Spleen (tissue), 11 donors: Measurements from ENCODE around the gene HSPA9. TPM values are rescaled to one million over a fixed set of nuclear protein-coding genes. Genes with fewer than 3 reads are reported as not detected.

Experiments
- DNase-seq: peaks from one replicate; pipeline ENCODE4 v3.0.0-alpha.2; 2020
- H3K27ac ChIP-seq, 8 donors: fragments of 200-600 bp; sonication (generic) in 7 of 8; 1 replicate in 4 of 8; 2 replicates in 4 of 8; pipeline versions ENCODE4 v1.5.0 to v1.8.0; 2016 to 2021; ENCODE audit warnings: inconsistent platforms in 4 of 8, mild to moderate bottlenecking in 4 of 8, moderate library complexity in 1 of 8
- H3K27me3 ChIP-seq, 7 donors: fragments of 200-600 bp; sonication (generic) in 6 of 7; replicated peaks in 1 of 7; 1 replicate in 4 of 7; 2 replicates in 3 of 7; pipeline versions ENCODE4 v1.5.0 to v1.8.0; 2016 to 2021; ENCODE audit warnings: inconsistent platforms in 3 of 7, mild to moderate bottlenecking in 1 of 7
- H3K36me3 ChIP-seq, 6 donors: fragments of 200-600 bp; sonication (generic) in 5 of 6; 1 replicate in 4 of 6; 2 replicates in 2 of 6; pipeline versions ENCODE4 v1.5.0 to v1.8.0; 2016 to 2021; ENCODE audit warnings: inconsistent platforms in 2 of 6
- H3K4me1 ChIP-seq, 6 donors: fragments of 200-600 bp; sonication (generic) in 5 of 6; 1 replicate in 3 of 6; 2 replicates in 3 of 6; pipeline versions ENCODE4 v1.5.0 to v1.8.0; 2016 to 2021; ENCODE audit warnings: inconsistent platforms in 3 of 6
- H3K4me3 ChIP-seq, 8 donors: fragments of 200-600 bp; sonication (generic) in 7 of 8; 1 replicate in 4 of 8; 2 replicates in 4 of 8; pipeline versions ENCODE4 v1.5.0 to v1.8.0; 2016 to 2021; ENCODE audit warnings: inconsistent platforms in 4 of 8, mild to moderate bottlenecking in 4 of 8, moderate library complexity in 2 of 8
- H3K9me3 ChIP-seq, 8 donors: fragments of 200-600 bp; sonication (generic) in 7 of 8; 1 replicate in 4 of 8; 2 replicates in 4 of 8; pipeline versions ENCODE4 v1.5.0 to v1.8.0; 2016 to 2021; ENCODE audit warnings: inconsistent platforms in 4 of 8
- POLR2A ChIP-seq, 3 donors: fragments of 450-650 bp; IDR thresholded peaks; one replicate each; pipeline ENCODE4 v1.5.1; 2017; ENCODE audit warnings: antibody characterized with exemption in 3 of 3, mild to moderate bottlenecking in 1 of 3
- POLR2AphosphoS5 ChIP-seq, 3 donors: sonication (generic); formaldehyde crosslinking; IDR thresholded peaks; one replicate each; pipeline ENCODE4 v1.5.1; 2017; ENCODE audit warnings: antibody characterized with exemption in 3 of 3
- WGBS, 5 donors: extraction: QIAGEN DNeasy Blood & Tissue Kit in 3 of 5; methylation state at CpG; one replicate each; pipeline versions ENCODE4 v1.1.5 to v1.1.7; 2013 to 2018; 5-methylcytosine and 5-hydroxymethylcytosine counted together
- intact Hi-C: fragments of 100-400 bp; cut with DNase I; formaldehyde crosslinking; loops from one replicate; pipeline ENCODE4 v1.15.0; 2023; ENCODE audit warnings: low total_unique reads
- polyA plus RNA-seq, 3 donors: library from polyadenylated mRNA; stranded (reverse); fragments of 200-250 nt; gene quantifications; one replicate each; pipeline ENCODE4 v1.2.1, GENCODE V29; 2013
- small RNA-seq, 4 donors: library from RNA; depleted of rRNA; stranded (forward); fragments of <200 nt; gene quantifications; one replicate each; pipeline ENCODE3, GENCODE V24; 2016
- total RNA-seq, 7 donors: library from RNA; depleted of rRNA in 3 of 7; stranded (reverse); fragments of >200 nt in 3 of 7; fragmentation: NEBNext Ultra II Directional in 4 of 7; extraction: Animal tissue kit (Norgen Biotek cat#: 25700) in 4 of 7; gene quantifications; one replicate each; pipeline versions ENCODE4 v1.1.0 to v1.2.1, GENCODE V29; 2016 to 2021
- TF ChIP-seq, protein P1 (sequence below), 11 experiments: fragments of 200-600 bp in 7 of 11; fragments of 450-650 bp in 4 of 11; sonication (generic) in 4 of 11; IDR thresholded peaks in 8 of 11; conservative IDR thresholded peaks in 3 of 11; 1 replicate in 7 of 11; 2 replicates in 4 of 11; pipeline versions ENCODE4 v1.4.0 to v1.8.0; 2016 to 2021; ENCODE audit warnings: antibody characterized with exemption in 11 of 11, inconsistent platforms in 4 of 11, mild to moderate bottlenecking in 1 of 11
- donor health status: healthy with polysubstance abuse.
- donor health status: DM: no; HTN: no; CAD: no; lungs with moderate emphysema.
- donor health status: DM: no; HTN: no; CAD: no.
- donor health status: Bipolar disorder and iron deficiency.
- donor health status: healthy.
- donor health status: DM: no; HTN: no; CAD: no.
- donor health status: DM: yes; HTN: yes; CAD: no.

HSPA9 gene
- total and polyA plus RNA-seq, 10 donors: 50.4 to 187 (median 140) TPM

DNA sequence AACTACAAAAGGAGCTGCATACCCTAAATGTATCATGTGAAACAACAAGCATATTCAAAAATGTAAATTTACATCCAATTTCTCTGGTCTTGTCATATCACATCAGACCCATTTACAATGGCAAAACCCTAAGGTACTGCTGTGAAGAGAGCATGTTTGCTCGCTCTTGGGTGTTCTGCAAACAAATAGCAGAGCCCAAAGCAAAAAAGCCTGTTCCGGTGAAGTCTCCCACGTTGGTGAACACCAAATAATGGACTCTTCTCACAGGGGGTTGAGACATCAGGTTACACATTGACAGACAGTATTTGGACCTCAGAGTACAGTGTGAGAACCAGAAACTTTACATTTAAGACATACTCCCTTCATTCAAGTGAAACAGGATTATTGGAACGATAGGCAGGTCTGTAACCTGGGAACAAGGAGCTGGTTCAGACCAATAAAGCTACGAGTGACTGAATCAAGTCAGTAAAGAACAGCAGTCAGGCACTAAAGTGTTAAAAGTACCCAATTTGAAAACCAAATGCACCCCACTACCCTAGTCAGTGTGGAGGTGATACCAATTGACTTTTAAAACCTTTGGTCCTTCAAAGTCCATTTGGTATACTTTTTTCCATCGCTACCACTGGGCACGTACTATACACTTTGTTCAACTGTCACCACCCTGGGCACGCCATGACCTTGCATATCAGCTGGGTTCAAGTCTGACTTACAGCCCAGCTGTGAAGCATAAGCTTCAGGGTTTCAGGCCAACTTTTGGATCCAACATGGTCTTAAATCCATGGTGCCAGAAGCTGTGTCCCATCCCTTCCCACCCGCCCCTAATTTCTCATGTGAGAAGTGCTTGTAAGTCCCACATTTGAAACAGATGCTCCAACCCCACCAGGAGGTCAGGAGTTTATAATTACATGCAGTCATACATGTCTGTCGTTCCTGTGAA is 68.6 kb downstream of the HSPA9 start:
- TF ChIP-seq, protein P1, sequence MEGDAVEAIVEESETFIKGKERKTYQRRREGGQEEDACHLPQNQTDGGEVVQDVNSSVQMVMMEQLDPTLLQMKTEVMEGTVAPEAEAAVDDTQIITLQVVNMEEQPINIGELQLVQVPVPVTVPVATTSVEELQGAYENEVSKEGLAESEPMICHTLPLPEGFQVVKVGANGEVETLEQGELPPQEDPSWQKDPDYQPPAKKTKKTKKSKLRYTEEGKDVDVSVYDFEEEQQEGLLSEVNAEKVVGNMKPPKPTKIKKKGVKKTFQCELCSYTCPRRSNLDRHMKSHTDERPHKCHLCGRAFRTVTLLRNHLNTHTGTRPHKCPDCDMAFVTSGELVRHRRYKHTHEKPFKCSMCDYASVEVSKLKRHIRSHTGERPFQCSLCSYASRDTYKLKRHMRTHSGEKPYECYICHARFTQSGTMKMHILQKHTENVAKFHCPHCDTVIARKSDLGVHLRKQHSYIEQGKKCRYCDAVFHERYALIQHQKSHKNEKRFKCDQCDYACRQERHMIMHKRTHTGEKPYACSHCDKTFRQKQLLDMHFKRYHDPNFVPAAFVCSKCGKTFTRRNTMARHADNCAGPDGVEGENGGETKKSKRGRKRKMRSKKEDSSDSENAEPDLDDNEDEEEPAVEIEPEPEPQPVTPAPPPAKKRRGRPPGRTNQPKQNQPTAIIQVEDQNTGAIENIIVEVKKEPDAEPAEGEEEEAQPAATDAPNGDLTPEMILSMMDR (IDR thresholded peaks at IDR 0.05 in 8 of 11, conservative IDR thresholded peaks at IDR 0.05 in 3 of 11): no peak
- TF ChIP-seq POLR2AphosphoS5 (IDR thresholded peaks at IDR 0.05) (no peak), POLR2A (IDR thresholded peaks at IDR 0.05) (no peak)
- Histone ChIP-seq H3K9me3 (no peaks in the 10 kb centered on the region), H3K36me3 (peaks cover 0 to 66% (median 48%) of the 10 kb centered on the region in 6 donors), H3K4me3 (no peak overlapping the region), H3K27ac (no peak overlapping the region), H3K4me1 (no peaks in the 10 kb centered on the region), H3K27me3 (no peaks in the 10 kb centered on the region)
- intact Hi-C loops: no loop called here
- WGBS, 5 donors: 88 to 95% (median 91%) methylated on average over 10 of the region's 10 CpGs
- no peak for DNase-seq

DNA sequence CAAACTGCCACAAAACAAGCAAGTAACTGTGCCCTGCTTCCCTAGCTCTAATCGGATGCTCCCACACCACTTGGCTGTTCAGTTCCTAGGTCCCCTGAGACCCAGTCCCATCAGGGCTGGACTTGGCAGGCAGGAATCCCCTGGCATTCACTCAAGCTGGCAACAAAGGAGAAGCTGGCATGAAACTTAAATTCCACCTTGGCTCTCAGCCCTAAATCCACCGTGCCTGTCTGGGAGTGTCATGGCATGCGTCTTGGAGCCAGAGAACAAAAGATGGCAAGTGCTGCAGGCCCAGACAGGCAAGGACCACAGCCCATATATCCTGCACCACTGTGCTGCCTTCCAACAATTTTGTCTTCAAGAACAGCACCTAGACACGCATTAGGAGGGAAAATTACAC is 70.4 kb downstream of the HSPA9 start:
- peaks cover 0 to 48% (median 33%) of the 10 kb centered on the region in 6 donors for H3K36me3 ChIP-seq
- no peaks in the 10 kb centered on the region for H3K9me3 ChIP-seq
- no peaks in the 10 kb centered on the region for H3K4me1 ChIP-seq
- no peaks in the 10 kb centered on the region for H3K27me3 ChIP-seq
- WGBS, 5 donors: 64 to 81% (median 78%) methylated on average over 4 of the region's 4 CpGs
- TF ChIP-seq, protein P1 (IDR thresholded peaks at IDR 0.05 in 8 of 11, conservative IDR thresholded peaks at IDR 0.05 in 3 of 11): no peak
- TF ChIP-seq POLR2AphosphoS5 (IDR thresholded peaks at IDR 0.05): no peak
- no peak for TF ChIP-seq POLR2A (IDR thresholded peaks at IDR 0.05)
- intact Hi-C loops: no loop called here
- DNase-seq: no peak
- H3K27ac ChIP-seq: peak overlapping the region in 1 of 8 donors; percentile 20
- no peak overlapping the region for H3K4me3 ChIP-seq

Small RNA genes lying within 50 kb of the gene (small RNA-seq; reads per million reads assigned to genes)
- gene RF00154 (47.7 to 67.4 (median 52.9) reads per million in 4 donors), gene RF01210 (0 reads per million in 4 donors), gene SNORD63 (473 to 770 (median 590) reads per million in 4 donors)

Other genes with a start within 250 kb of the HSPA9 start
- gene CDC25C, start 243.6 kb downstream of the HSPA9 start, total RNA-seq: 1 to 10 TPM in 3 of 7 donors, under 1 TPM in 4; 0.25 to 6.0 (median 0.89) TPM
- gene CDC25C, start 243.6 kb downstream of the HSPA9 start, polyA plus RNA-seq: 1 to 10 TPM in 1 of 3 donors, under 1 TPM in 2; 0.37 to 2.0 (median 0.77) TPM
- 10 to 100 TPM; 28.8 to 42.0 (median 33.7) TPM for gene FAM53C, start 237.1 kb downstream of the HSPA9 start, total RNA-seq
- gene FAM53C, start 237.1 kb downstream of the HSPA9 start, polyA plus RNA-seq: 10 to 100 TPM in 1 of 3 donors, 1 to 10 TPM in 2; 6.8 to 11.7 (median 7.7) TPM
- 10 to 100 TPM; 69.1 to 90.6 (median 79.6) TPM for gene KDM3B, start 222.7 kb downstream of the HSPA9 start, total RNA-seq
- 10 to 100 TPM; 21.6 to 27.4 (median 24.8) TPM for gene KDM3B, start 222.7 kb downstream of the HSPA9 start, polyA plus RNA-seq
- under 1 TPM in 5 of 7 donors, not detected in 2; 0.20 to 0.52 (median 0.41) TPM for gene REEP2, start 136.3 kb downstream of the HSPA9 start, total RNA-seq
- gene REEP2, start 136.3 kb downstream of the HSPA9 start, polyA plus RNA-seq: under 1 TPM; 0.52 to 0.98 (median 0.54) TPM
- gene EGR1, start 109.9 kb downstream of the HSPA9 start, total RNA-seq: 100 to 1,000 TPM in 2 of 7 donors, 10 to 100 TPM in 2, 1 to 10 TPM in 3; 2.8 to 138 (median 13.5) TPM
- 10 to 100 TPM in 1 of 3 donors, 1 to 10 TPM in 2; 2.7 to 11.7 (median 5.3) TPM for gene EGR1, start 109.9 kb downstream of the HSPA9 start, polyA plus RNA-seq
- gene ETF1, start 32.2 kb downstream of the HSPA9 start, total RNA-seq: 10 to 100 TPM; 42.7 to 78.8 (median 56.1) TPM
- gene ETF1, start 32.2 kb downstream of the HSPA9 start, polyA plus RNA-seq: 10 to 100 TPM; 21.3 to 35.4 (median 23.3) TPM
- 100 to 1,000 TPM; 153 to 313 (median 205) TPM for gene CTNNA1, start 178.0 kb upstream of the HSPA9 start, total RNA-seq
- 10 to 100 TPM; 26.7 to 59.7 (median 27.7) TPM for gene CTNNA1, start 178.0 kb upstream of the HSPA9 start, polyA plus RNA-seq